Endothelial cell of umbilical vein (primary cell): Measurements from ENCODE around the gene HCAR1. TPM values are rescaled to one million over a fixed set of nuclear protein-coding genes. Genes with fewer than 3 reads are reported as not detected.

Experiments used
- BruUV-seq: library from RNA; stranded (reverse); fragments of 400-500 nt; replicated peaks from 2 replicates; lab custom pipeline; 2021; lab: Mats Ljungman, UMichigan
- CTCF ChIA-PET: fragments of 300-600, 350-600 bp; sonication (Branson Sonifier 250); formaldehyde crosslinking; loops from one replicate; lab custom pipeline; 2021; ENCODE audit warnings: antibody characterized with exemption, inconsistent platforms; lab: Charles Lee
- POLR2A ChIA-PET: fragments of 300-600, 350-600 bp; sonication (Branson Sonifier 250); formaldehyde crosslinking; loops from one replicate; lab custom pipeline; 2021; ENCODE audit warnings: antibody characterized with exemption, inconsistent platforms; lab: Charles Lee
- DNase-seq: peaks from one replicate; pipeline ENCODE4 v3.0.0-alpha.2; 2011; ENCODE audit warnings: low read depth, low spot score
- FAIRE-seq: peaks from 2 replicates; lab custom pipeline; 2011; peaks lifted over from hg19 to GRCh38; lab: Jason Lieb, UNC
- H2AFZ ChIP-seq: 2 replicates; pipeline ENCODE4 v1.6.0; 2012; ENCODE audit warnings: low read depth, low read length, control low read depth, inconsistent platforms
- H3K27ac ChIP-seq: 2 replicates; pipeline ENCODE4 v1.5.1; 2011; ENCODE audit warnings: low read depth, mild to moderate bottlenecking, control low read depth, low read length, moderate library complexity; ENCODE audit not compliant: insufficient read depth
- H3K27me3 ChIP-seq, 2 experiments: 2 replicates each; pipeline versions ENCODE4 v1.6.0 to v1.6.1; 2011; ENCODE audit warnings: low read length in 2 of 2, mixed read lengths in 1 of 2; ENCODE audit not compliant: control insufficient read depth in 2 of 2, insufficient read depth in 2 of 2
- H3K36me3 ChIP-seq, 2 experiments: 2 replicates in 1 of 2; 3 replicates in 1 of 2; pipeline ENCODE4 v1.5.1; 2011; ENCODE audit warnings: low read length in 2 of 2, mild to moderate bottlenecking in 1 of 2, moderate library complexity in 1 of 2; ENCODE audit not compliant: control insufficient read depth in 2 of 2, insufficient read depth in 2 of 2; ENCODE audit errors: extremely low read depth in 1 of 2
- H3K4me1 ChIP-seq: 3 replicates; pipeline ENCODE4 v1.5.1; 2011; ENCODE audit warnings: mild to moderate bottlenecking, low read length; ENCODE audit not compliant: control insufficient read depth, insufficient read depth; ENCODE audit errors: extremely low read depth
- H3K4me2 ChIP-seq: 2 replicates; pipeline ENCODE4 v1.6.1; 2011; ENCODE audit warnings: low read length, control low read depth, mixed read lengths; ENCODE audit not compliant: insufficient read depth
- H3K4me3 ChIP-seq, 3 experiments: fragments of 200-600 bp in 1 of 3; sonication (generic), shearing (Covaris generic) in 1 of 3; replicated peaks in 1 of 3; 2 replicates each; pipeline ENCODE4 v1.5.1; 2011 to 2016; ENCODE audit warnings: control low read depth in 3 of 3, low read length in 3 of 3, mild to moderate bottlenecking in 2 of 3, inconsistent platforms in 1 of 3, low read depth in 1 of 3, moderate library complexity in 1 of 3; ENCODE audit not compliant: insufficient read depth in 1 of 3
- H3K79me2 ChIP-seq: 2 replicates; pipeline ENCODE4 v1.6.0; 2012; ENCODE audit warnings: low read length, inconsistent platforms; ENCODE audit not compliant: control insufficient read depth, insufficient read depth
- H3K9ac ChIP-seq: replicated peaks from 2 replicates; pipeline ENCODE3; 2011; ENCODE audit warnings: low read length, control low read depth; ENCODE audit not compliant: insufficient read depth; ENCODE audit errors: extremely low read depth
- H3K9me1 ChIP-seq: replicated peaks from 3 replicates; pipeline ENCODE4 v1.6.0; 2011; ENCODE audit warnings: mild to moderate bottlenecking, low read length; ENCODE audit not compliant: control insufficient read depth, insufficient read depth; ENCODE audit errors: extremely low read depth
- H3K9me3 ChIP-seq: replicated peaks from 2 replicates; pipeline ENCODE4 v1.5.1; 2012; ENCODE audit warnings: low read length, inconsistent platforms; ENCODE audit not compliant: control insufficient read depth, insufficient read depth
- H4K20me1 ChIP-seq: replicated peaks from 2 replicates; pipeline ENCODE3; 2011; ENCODE audit warnings: mild to moderate bottlenecking, low read length; ENCODE audit not compliant: control insufficient read depth, insufficient read depth; ENCODE audit errors: extremely low read depth
- EZH2 ChIP-seq: IDR thresholded peaks from 2 replicates; pipeline ENCODE4 v1.6.1; 2012; ENCODE audit warnings: borderline replicate concordance, low read depth, mild to moderate bottlenecking, moderate library complexity, low read length, inconsistent platforms; ENCODE audit not compliant: severe bottlenecking
- FOS ChIP-seq: IDR thresholded peaks from 2 replicates; pipeline ENCODE4 v1.6.1; 2011; ENCODE audit warnings: mild to moderate bottlenecking, low read length, moderate library complexity, borderline replicate concordance; ENCODE audit not compliant: insufficient read depth
- GATA2 ChIP-seq: IDR thresholded peaks from 2 replicates; pipeline ENCODE4 v1.7.0; 2011; ENCODE audit warnings: low read depth, mild to moderate bottlenecking, moderate library complexity, mixed read lengths, low read length; ENCODE audit not compliant: insufficient read length, insufficient read depth
- JUN ChIP-seq: IDR thresholded peaks from 2 replicates; pipeline ENCODE4 v1.6.1; 2011; ENCODE audit warnings: borderline replicate concordance, low read depth; ENCODE audit not compliant: insufficient read length, insufficient read depth
- MYC ChIP-seq: IDR thresholded peaks from one replicate; pipeline ENCODE4 v1.6.1; 2011; ENCODE audit warnings: mild to moderate bottlenecking, low read depth, low read length
- POLR2A ChIP-seq: IDR thresholded peaks from 2 replicates; pipeline ENCODE4 v1.6.1; 2012; ENCODE audit warnings: low read depth, mild to moderate bottlenecking, control low read depth, low read length
- POLR2AphosphoS5 ChIP-seq: IDR thresholded peaks from 2 replicates; pipeline ENCODE4 v1.6.1; 2012; ENCODE audit warnings: low read depth, mild to moderate bottlenecking, control low read depth, low read length, moderate library complexity; ENCODE audit not compliant: insufficient read depth
- dilution Hi-C: fragments of 300-500 bp; cut with MboI; formaldehyde crosslinking; loops from one replicate; pipeline ENCODE4 v1.15.0; 2019; ENCODE audit warnings: low sequenced_read_pairs; ENCODE audit not compliant: extremely low pct_ligation_motif_present
- intact Hi-C: fragments of 100-400 bp; cut with micrococcal nuclease; formaldehyde crosslinking; loops from one replicate; pipeline ENCODE4 v1.10.0; 2022
- polyA plus RNA-seq, 4 experiments: library from polyadenylated mRNA; depleted of rRNA in 3 of 4; stranded (reverse) in 3 of 4; unstranded in 1 of 4; fragments of >200 nt; gene quantifications; 2 replicates each; pipeline versions ENCODE4 v1.2.1 to v1.2.3, GENCODE V29; 2011 to 2012; ENCODE audit warnings: missing spikeins in 1 of 4
- total RNA-seq: library from RNA; stranded (reverse); gene quantifications from 2 replicates; pipeline ENCODE4 v1.2.3, GENCODE V29; 2021
- TF ChIP-seq, protein P1 (sequence below), 2 donors: IDR thresholded peaks; 1 replicate in 1 of 2; 2 replicates in 1 of 2; pipeline ENCODE4 v1.5.1; 2011; ENCODE audit warnings: low read length in 2 of 2, mild to moderate bottlenecking in 2 of 2, moderate library complexity in 2 of 2, control low read depth in 1 of 2, inconsistent platforms in 1 of 2, low read depth in 1 of 2; ENCODE audit not compliant: insufficient read depth in 1 of 2; ENCODE audit errors: extremely low read depth in 1 of 2
- TF ChIP-seq, protein P2 (sequence below): IDR thresholded peaks from 2 replicates; pipeline ENCODE4 v1.6.1; 2011; ENCODE audit not compliant: insufficient read depth, insufficient read length

Gene HCAR1
- total and polyA plus RNA-seq, 2 donors (not counting 3 experiments of a cell fraction or from before 2014, with no cell fraction given), result 0.04 TPM; not detected in 1

DNA sequence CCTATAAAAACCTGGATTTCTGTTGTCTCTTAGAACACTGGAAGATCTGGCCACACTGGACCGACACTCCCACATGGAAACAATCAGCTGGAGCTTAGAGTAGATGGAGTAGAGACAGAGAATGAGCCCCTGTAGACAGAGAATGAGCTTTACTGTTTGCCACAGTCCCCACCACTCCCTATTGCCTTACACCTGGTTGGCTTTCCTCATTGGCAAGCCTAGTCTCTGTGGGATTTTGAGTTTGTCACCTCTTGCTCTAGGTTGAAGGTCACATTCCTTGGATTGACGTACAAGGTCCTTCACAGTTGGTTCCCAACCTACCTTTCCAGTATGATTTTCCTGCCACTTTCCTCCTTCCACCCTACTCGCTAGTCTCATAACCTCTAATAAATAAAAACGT is 2.0 kb upstream of the HCAR1 start:
- no peak for FAIRE-seq
- ChIA-PET CTCF (no interaction called here), POLR2A (interaction anchor here (0.6 kb wide), 1 partner anchor 100 kb away, joined by 3 read pairs; no protein-coding TSS in a partner anchor)

More for the DNA sequence above, 2.0 kb upstream of the HCAR1 start:
- H3K36me3 ChIP-seq, result no peaks in the 10 kb centered on the region
- H3K9me3 ChIP-seq, result no peaks in the 10 kb centered on the region
- no peak overlapping the region for H3K4me3 ChIP-seq
- H3K4me1 ChIP-seq, result no peaks in the 10 kb centered on the region
- no TSS peak for BruUV-seq
- no peaks in the 10 kb centered on the region for H3K9me1 ChIP-seq
- TF ChIP-seq GATA2 (no peak), POLR2AphosphoS5 (no peak), POLR2A (no peak), MYC (no peak), JUN (no peak), EZH2 (no peak), FOS (no peak)
- TF ChIP-seq, protein P1, sequence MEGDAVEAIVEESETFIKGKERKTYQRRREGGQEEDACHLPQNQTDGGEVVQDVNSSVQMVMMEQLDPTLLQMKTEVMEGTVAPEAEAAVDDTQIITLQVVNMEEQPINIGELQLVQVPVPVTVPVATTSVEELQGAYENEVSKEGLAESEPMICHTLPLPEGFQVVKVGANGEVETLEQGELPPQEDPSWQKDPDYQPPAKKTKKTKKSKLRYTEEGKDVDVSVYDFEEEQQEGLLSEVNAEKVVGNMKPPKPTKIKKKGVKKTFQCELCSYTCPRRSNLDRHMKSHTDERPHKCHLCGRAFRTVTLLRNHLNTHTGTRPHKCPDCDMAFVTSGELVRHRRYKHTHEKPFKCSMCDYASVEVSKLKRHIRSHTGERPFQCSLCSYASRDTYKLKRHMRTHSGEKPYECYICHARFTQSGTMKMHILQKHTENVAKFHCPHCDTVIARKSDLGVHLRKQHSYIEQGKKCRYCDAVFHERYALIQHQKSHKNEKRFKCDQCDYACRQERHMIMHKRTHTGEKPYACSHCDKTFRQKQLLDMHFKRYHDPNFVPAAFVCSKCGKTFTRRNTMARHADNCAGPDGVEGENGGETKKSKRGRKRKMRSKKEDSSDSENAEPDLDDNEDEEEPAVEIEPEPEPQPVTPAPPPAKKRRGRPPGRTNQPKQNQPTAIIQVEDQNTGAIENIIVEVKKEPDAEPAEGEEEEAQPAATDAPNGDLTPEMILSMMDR (IDR thresholded peaks at IDR 0.05; ENCODE audit: extremely low read depth in 1 of 2, insufficient read depth in 1 of 2, low read depth in 1 of 2, low read length in 2 of 2), result no peak
- TF ChIP-seq, protein P2, sequence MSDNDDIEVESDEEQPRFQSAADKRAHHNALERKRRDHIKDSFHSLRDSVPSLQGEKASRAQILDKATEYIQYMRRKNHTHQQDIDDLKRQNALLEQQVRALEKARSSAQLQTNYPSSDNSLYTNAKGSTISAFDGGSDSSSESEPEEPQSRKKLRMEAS, result no peak
- H2AFZ ChIP-seq, result no peak overlapping the region
- dilution Hi-C loops (no loop called here), intact Hi-C loops (no loop called here)
- no peak overlapping the region for H3K9ac ChIP-seq
- H3K27ac ChIP-seq, result no peak overlapping the region
- no peaks in the 10 kb centered on the region for H3K79me2 ChIP-seq
- no peak overlapping the region for H3K4me2 ChIP-seq
- H4K20me1 ChIP-seq, result no peaks in the 10 kb centered on the region
- H3K27me3 ChIP-seq, result no peaks in the 10 kb centered on the region
- DNase-seq, result no peak
